ENCODE results near the gene WDFY2.

Gene WDFY2

GRCh38 chr13:51793570-51794271 is 209.5 kb downstream of the WDFY2 start:
- Histone ChIP-seq H3K27ac (peak overlapping the region; percentile 36), H3K4me3 (ENCODE audit: low read depth, low read length) (no peak overlapping the region), H3K36me3 (replicated peaks) (no peaks in the 10 kb centered on the region), H3K27me3 (replicated peaks) (no peaks in the 10 kb centered on the region)
- in situ Hi-C loops (cut with HindIII; ENCODE audit: low pct_ligation_motif_present, low sequenced_read_pairs): no loop called here
- peak; percentile 85 for DNase-seq
- no peak for TF ChIP-seq CTCF (IDR thresholded peaks at IDR 0.05; ENCODE audit: low read depth, low read length, missing control alignments)

GRCh38 chr13:51794964-51795363 is 210.7 kb downstream of the WDFY2 start:
- DNase-seq: no peak
- H3K4me3 ChIP-seq (ENCODE audit: low read depth, low read length): no peak overlapping the region
- no peak for TF ChIP-seq CTCF (IDR thresholded peaks at IDR 0.05; ENCODE audit: low read depth, low read length, missing control alignments)
- no peaks in the 10 kb centered on the region for H3K27me3 ChIP-seq (replicated peaks)
- in situ Hi-C loops (cut with HindIII; ENCODE audit: low pct_ligation_motif_present, low sequenced_read_pairs): no loop called here
- H3K36me3 ChIP-seq (replicated peaks): no peaks in the 10 kb centered on the region
- H3K27ac ChIP-seq: no peak overlapping the region

- Histone ChIP-seq H3K4me3 (ENCODE audit: low read depth, low read length) (no peak overlapping the region), H3K27me3 (replicated peaks) (no peaks in the 10 kb centered on the region), H3K36me3 (replicated peaks) (no peaks in the 10 kb centered on the region), H3K27ac (no peak overlapping the region)
- in situ Hi-C loops (cut with HindIII; ENCODE audit: low pct_ligation_motif_present, low sequenced_read_pairs): no loop called here
- no peak for DNase-seq
- no peak for TF ChIP-seq CTCF (IDR thresholded peaks at IDR 0.05; ENCODE audit: low read depth, low read length, missing control alignments)
These were observed 211.2 kb downstream of the WDFY2 start for GRCh38 chr13:51795419-51795818.

- TF ChIP-seq CTCF (IDR thresholded peaks at IDR 0.05; ENCODE audit: low read depth, low read length, missing control alignments): no peak
- Histone ChIP-seq H3K36me3 (replicated peaks) (no peaks in the 10 kb centered on the region), H3K27ac (no peak overlapping the region), H3K4me3 (ENCODE audit: low read depth, low read length) (no peak overlapping the region), H3K27me3 (replicated peaks) (no peaks in the 10 kb centered on the region)
- in situ Hi-C loops (cut with HindIII; ENCODE audit: low pct_ligation_motif_present, low sequenced_read_pairs): no loop called here
- no peak for DNase-seq
These were observed 212.3 kb downstream of the WDFY2 start for GRCh38 chr13:51796546-51796945.

- H3K4me3 ChIP-seq (ENCODE audit: low read depth, low read length): no peak overlapping the region
- no peaks in the 10 kb centered on the region for H3K27me3 ChIP-seq (replicated peaks)
- peak; percentile 40 for DNase-seq
- in situ Hi-C loops (cut with HindIII; ENCODE audit: low pct_ligation_motif_present, low sequenced_read_pairs): no loop called here
- H3K36me3 ChIP-seq (replicated peaks): no peaks in the 10 kb centered on the region
- peak; percentile 67 for TF ChIP-seq CTCF (IDR thresholded peaks at IDR 0.05; ENCODE audit: low read depth, low read length, missing control alignments)
- no peak overlapping the region for H3K27ac ChIP-seq
These were observed 213.6 kb downstream of the WDFY2 start for GRCh38 chr13:51797664-51798488.
